Lung microvascular endothelial cell (primary cell): ENCODE measurements around the gene PARS2. TPM values are rescaled to one million over a fixed set of nuclear protein-coding genes. Genes with fewer than 3 reads are reported as not detected.

Source experiments
- DNase-seq, 2 donors: peaks; one replicate each; pipeline versions ENCODE4 v3.0.0 to v3.0.0-alpha.2; 2010; ENCODE audit warnings: low read depth in 2 of 2
- total RNA-seq: library from RNA; depleted of rRNA; stranded (reverse); fragments of >200 nt; gene quantifications from 2 replicates; pipeline ENCODE4 v1.2.1, GENCODE V29; 2014

The PARS2 gene
- total RNA-seq, 1 donor from 2014 or later = 3.8 TPM

GRCh38 chr1:54800041-54800898 is 35.9 kb upstream of the PARS2 start:
- no peak for DNase-seq

GRCh38 chr1:54798769-54799641 is 34.7 kb upstream of the PARS2 start:
- DNase-seq = peak in 1 of 2 donors; percentile 10

GRCh38 chr1:54798206-54798605 is 33.9 kb upstream of the PARS2 start:
- DNase-seq = no peak

- no peak for DNase-seq
Measured at GRCh38 chr1:54796902-54797301, 32.6 kb upstream of the PARS2 start.

GRCh38 chr1:54795841-54796468 is 31.6 kb upstream of the PARS2 start:
- DNase-seq = no peak

- DNase-seq = no peak
Measured at GRCh38 chr1:54795356-54795665, 31.0 kb upstream of the PARS2 start.

- peak; percentile 33 to 44 for DNase-seq
Measured at GRCh38 chr1:54794451-54795355, 30.4 kb upstream of the PARS2 start.

- no peak for DNase-seq
Measured at GRCh38 chr1:54792686-54793282, 28.5 kb upstream of the PARS2 start.

GRCh38 chr1:54791880-54792522 is 27.7 kb upstream of the PARS2 start:
- peak; percentile 48 to 51 for DNase-seq

GRCh38 chr1:54788459-54788858 is 24.1 kb upstream of the PARS2 start:
- DNase-seq = no peak

- DNase-seq = no peak
Measured at GRCh38 chr1:54787604-54788003, 23.3 kb upstream of the PARS2 start.

- no peak for DNase-seq
Measured at GRCh38 chr1:54786778-54787177, 22.5 kb upstream of the PARS2 start.

- no peak for DNase-seq
Measured at GRCh38 chr1:54784066-54784465, 19.7 kb upstream of the PARS2 start.

GRCh38 chr1:54782588-54782987 is 18.3 kb upstream of the PARS2 start:
- no peak for DNase-seq

- DNase-seq = no peak
Measured at GRCh38 chr1:54782156-54782555, 17.8 kb upstream of the PARS2 start.

GRCh38 chr1:54781023-54781723 is 16.9 kb upstream of the PARS2 start:
- DNase-seq = peak in 1 of 2 donors; percentile 12

- no peak for DNase-seq
Measured at GRCh38 chr1:54777431-54777830, 13.1 kb upstream of the PARS2 start.

GRCh38 chr1:54777011-54777410 is 12.7 kb upstream of the PARS2 start:
- no peak for DNase-seq
